Motor neuron (in vitro differentiated cells): ENCODE results near the gene ENTPD2. TPM values are rescaled to one million over a fixed set of nuclear protein-coding genes. Genes with fewer than 3 reads are reported as not detected.
A peak's percentile ranks its signal among the peaks of the same experiment; 100 is the strongest.
"Not testable (repeated sequence)": the region's sequence is repeated elsewhere in the genome, so short reads cannot be mapped to it uniquely, and the experiment has no call there.

ENCODE experiments used
- ATAC-seq, 8 experiments: fragments of 200-7000 bp; cut with Tn5 transposase; replicated peaks in 6 of 8; 2 replicates each; pipeline ENCODE4 v1.8.0; 2021; ENCODE audit warnings: mild to moderate bottlenecking in 8 of 8, moderate library complexity in 8 of 8
- H3K27ac ChIP-seq, 2 donors: fragments of 250-450 bp; sonication (Bioruptor Pico); 2 replicates each; pipeline ENCODE4 v1.9.0; 2021; ENCODE audit warnings: antibody characterized with exemption in 2 of 2, mild to moderate bottlenecking in 2 of 2, moderate library complexity in 1 of 2
- H3K4me1 ChIP-seq, 2 donors: fragments of 250-450 bp; sonication (Bioruptor Pico); replicated peaks in 1 of 2; 2 replicates each; pipeline ENCODE4 v1.6.1; 2021; ENCODE audit warnings: antibody characterized with exemption in 2 of 2, mild to moderate bottlenecking in 2 of 2, moderate library complexity in 1 of 2
- H3K4me3 ChIP-seq, 5 donors: fragments of 250-450 bp; sonication (Bioruptor Pico); 2 replicates each; pipeline ENCODE4 v1.9.0; 2021; ENCODE audit warnings: antibody characterized with exemption in 5 of 5, mild to moderate bottlenecking in 5 of 5, moderate library complexity in 4 of 5
- WGBS, 10 experiments: fragments of 450-650 bp; shearing (Covaris generic); methylation state at CpG; one replicate each; pipeline ENCODE4 v1.0.0; 2022; 5-methylcytosine and 5-hydroxymethylcytosine counted together
- in situ Hi-C, 9 experiments: fragments of 400-800 bp; cut with MboI; loops; one replicate each; pipeline ENCODE4 v1.15.0; 2021; ENCODE audit warnings: low sequenced_read_pairs in 9 of 9, low pct_unique_long_range_greater_than_20kb in 2 of 9; ENCODE audit not compliant: unreplicated experiment in 9 of 9
- total RNA-seq, 8 experiments: library from RNA; unstranded; fragments of 300-600 nt; gene quantifications; 2 replicates each; pipeline versions ENCODE4 v1.2.3 to v1.2.4, GENCODE V29; 2022

ENTPD2 gene
- total RNA-seq, 8 experiments from 2014 or later: 0.13 to 1.3 (median 0.34) TPM

- in situ Hi-C loops: no loop called here
- Histone ChIP-seq H3K4me3 (no peak overlapping the region), H3K4me1 (peaks cover 6 to 10% of the 10 kb centered on the region in 2 donors), H3K27ac (no peak overlapping the region)
- WGBS, 10 experiments: 80 to 99% (median 87%) methylated on average over 4 to 14 of the region's 26 CpGs; no CpG with 5 or more reads in 7 of the 10 experiments
- ATAC-seq: no peak
These were observed 12.4 kb upstream of the ENTPD2 start for GRCh38 chr9:137066096-137066861.

DNA sequence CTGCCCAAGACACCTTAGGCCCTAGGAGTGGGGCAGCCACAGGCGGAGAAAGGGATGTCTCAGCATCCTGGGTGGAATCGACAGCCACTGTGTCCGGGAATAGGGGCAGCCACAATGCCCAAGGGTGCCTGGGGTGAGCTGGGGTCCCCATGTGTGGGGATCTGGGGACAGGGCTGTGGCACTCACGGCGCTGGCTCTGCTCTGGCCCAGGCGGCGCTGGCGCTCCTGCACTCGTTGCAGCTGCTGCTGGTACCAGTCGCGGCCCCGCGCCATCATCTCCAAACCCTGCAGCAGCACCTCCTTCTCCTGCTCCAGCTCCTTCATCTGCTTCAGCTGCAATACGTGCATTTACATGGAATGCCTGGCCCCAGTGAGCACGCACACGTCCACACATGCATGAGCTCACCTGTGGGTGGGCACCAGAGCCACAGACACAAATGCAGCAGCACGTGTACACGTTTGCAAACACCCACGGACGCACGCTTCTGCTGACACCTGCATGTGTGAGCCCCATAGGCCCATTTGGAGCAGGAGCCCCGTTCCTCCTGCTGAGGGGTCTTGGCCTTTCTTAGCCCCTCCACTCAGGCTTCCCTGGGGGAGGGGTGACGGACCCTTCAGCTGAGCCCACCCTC, 11.6 kb upstream of the ENTPD2 start:
- peaks cover 0 to 4% of the 10 kb centered on the region in 2 donors for H3K4me1 ChIP-seq
- in situ Hi-C loops: no loop called here
- no peak overlapping the region for H3K27ac ChIP-seq
- WGBS, 10 experiments: 87 to 100% (median 100%) methylated on average over 1 to 10 of the region's 23 CpGs; no CpG with 5 or more reads in 5 of the 10 experiments
- no peak for ATAC-seq
- H3K4me3 ChIP-seq: no peak overlapping the region

- H3K27ac ChIP-seq: no peak overlapping the region
- in situ Hi-C loops: no loop called here
- WGBS, 10 experiments: no CpG with 5 or more reads among the region's 12 CpGs
- no peak for ATAC-seq
- no peak overlapping the region for H3K4me3 ChIP-seq
- H3K4me1 ChIP-seq: peaks cover 0 to 4% of the 10 kb centered on the region in 2 donors
These were observed 11.0 kb upstream of the ENTPD2 start for GRCh38 chr9:137064880-137065164.

DNA sequence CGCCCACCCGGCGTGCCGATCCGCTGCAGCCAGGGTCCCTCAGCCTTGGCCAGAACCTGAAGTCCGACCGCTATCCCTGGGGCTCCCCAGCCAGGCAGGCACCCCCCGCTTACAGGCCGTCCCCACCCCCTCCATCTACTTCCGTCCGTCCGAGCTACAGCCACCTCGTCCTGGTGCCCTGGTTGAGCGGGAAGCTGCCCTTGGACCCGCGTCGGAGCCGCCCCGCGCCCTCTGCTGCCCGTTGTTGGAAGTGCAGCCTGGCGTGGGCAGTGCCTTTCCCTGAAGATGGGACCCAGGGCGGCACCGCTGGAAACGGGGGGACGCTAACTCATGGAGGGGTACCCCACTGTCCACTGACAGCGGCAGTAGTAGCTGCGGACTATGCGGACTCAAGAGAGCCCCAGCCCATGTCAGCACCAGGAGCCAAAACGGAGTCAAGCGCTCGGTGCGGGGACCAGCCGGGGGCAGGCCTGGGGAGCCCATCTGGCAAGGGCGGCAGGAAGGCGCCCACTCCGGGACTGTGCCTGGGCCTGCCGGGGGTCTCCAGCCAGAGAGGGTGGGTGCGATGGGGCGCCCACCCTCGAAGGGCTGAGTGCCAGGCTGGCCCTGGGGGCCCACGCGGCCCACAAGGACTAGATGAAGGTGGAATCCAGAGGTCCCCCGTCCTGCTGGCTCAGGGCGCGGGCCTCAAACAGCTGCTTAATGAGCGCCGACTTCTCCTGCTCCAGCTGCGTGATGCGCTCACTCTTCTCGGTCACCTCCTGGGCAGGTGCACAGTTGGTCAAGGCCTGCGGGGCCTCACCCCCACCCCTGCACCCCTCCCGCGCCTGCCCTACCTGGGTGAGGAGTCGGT, 10.4 kb upstream of the ENTPD2 start:
- peak; percentile 50 to 85 (median 64) for ATAC-seq
- in situ Hi-C loops: no loop called here
- Histone ChIP-seq H3K4me1 (peaks cover 0 to 4% of the 10 kb centered on the region in 2 donors), H3K4me3 (no peak overlapping the region), H3K27ac (no peak overlapping the region)
- WGBS, 10 experiments: 0 to 87% (median 0%) methylated on average over 1 to 10 of the region's 55 CpGs; no CpG with 5 or more reads in 7 of the 10 experiments

DNA sequence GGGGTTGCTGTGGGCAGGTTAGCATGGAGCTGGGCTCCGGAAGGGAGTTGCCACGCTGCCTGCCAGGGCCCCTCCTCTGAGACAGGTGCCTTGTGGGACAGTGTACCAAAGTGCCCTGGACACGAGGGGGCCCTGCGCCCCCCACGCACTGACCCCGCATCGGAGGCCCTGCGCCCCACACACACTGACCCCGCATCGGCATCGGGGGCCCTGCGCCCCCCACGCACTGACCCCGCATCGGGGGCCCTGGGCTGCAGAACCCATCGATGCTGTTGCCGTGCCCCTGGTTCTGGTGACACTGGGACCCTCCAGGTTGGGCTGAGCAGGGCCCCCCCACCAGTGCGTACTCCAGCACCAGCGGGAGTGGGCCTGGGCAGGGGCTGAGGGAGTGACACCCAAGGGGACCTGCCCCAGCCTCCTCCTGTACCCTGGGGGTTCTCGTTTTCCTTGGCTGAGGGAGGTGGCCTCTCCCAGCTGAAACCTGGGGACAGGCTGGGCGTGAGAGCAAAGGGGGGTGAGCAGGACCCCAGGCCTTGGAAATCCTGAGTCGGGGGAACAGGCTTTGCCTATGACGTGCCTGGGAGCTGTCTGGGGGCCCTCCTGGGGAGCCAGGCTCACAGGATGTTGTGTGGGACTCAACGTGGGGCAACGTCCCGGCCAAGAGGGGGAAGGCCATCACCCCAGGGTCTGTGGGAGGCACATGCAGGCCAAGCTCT, 9.6 kb upstream of the ENTPD2 start:
- 40 to 100% (median 92%) methylated on average over 1 to 2 of the region's 26 CpGs; no CpG with 5 or more reads in 7 of the 10 experiments for WGBS, 10 experiments
- H3K27ac ChIP-seq: no peak overlapping the region
- in situ Hi-C loops: no loop called here
- no peaks in the 10 kb centered on the region for H3K4me1 ChIP-seq
- no peak overlapping the region for H3K4me3 ChIP-seq
- peak in 2 of 8 experiments; percentile 1 to 5 for ATAC-seq

DNA sequence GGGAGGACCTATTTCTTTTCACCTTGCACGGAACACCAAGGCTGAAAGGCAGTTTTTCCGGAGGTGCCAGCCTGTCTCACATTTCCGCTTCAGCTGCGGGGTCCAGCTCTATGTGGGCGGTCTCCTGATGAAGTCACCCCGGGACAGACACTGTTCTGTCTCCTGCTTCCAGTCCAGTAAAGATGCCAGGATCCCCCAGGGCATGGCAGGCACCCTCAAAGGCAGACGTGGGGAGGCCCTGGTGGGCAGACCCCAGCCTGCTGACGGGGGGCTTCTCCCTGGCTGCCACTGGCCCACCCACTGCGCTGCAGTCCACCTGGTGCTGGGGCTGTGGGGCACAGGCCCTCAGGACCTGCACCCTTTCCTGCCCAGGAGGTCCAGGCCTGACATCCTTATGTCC, 8.9 kb upstream of the ENTPD2 start:
- H3K4me3 ChIP-seq, ATAC-seq, in situ Hi-C loops, H3K4me1 ChIP-seq, H3K27ac ChIP-seq: not testable (repeated sequence)
- WGBS, 10 experiments: 63% methylated on average over 2 of the region's 9 CpGs; no CpG with 5 or more reads in 9 of the 10 experiments

- ATAC-seq: no peak
- 30 to 100% (median 88%) methylated on average over 1 to 10 of the region's 15 CpGs; no CpG with 5 or more reads in 3 of the 10 experiments for WGBS, 10 experiments
- in situ Hi-C loops: no loop called here
These were observed 8.5 kb upstream of the ENTPD2 start for GRCh38 chr9:137062384-137062783.

GRCh38 chr9:137058521-137059234, 4.8 kb upstream of the ENTPD2 start:
- in situ Hi-C loops: no loop called here
- WGBS, 10 experiments: 48 to 100% (median 84%) methylated on average over 1 to 9 of the region's 9 CpGs; no CpG with 5 or more reads in 1 of the 10 experiments
- H3K4me1 ChIP-seq: peaks cover 2 to 16% of the 10 kb centered on the region in 2 donors

More at GRCh38 chr9:137062384-137062783, 8.5 kb upstream of the ENTPD2 start:
- H3K27ac ChIP-seq: no peak overlapping the region
- no peak overlapping the region for H3K4me3 ChIP-seq
- no peaks in the 10 kb centered on the region for H3K4me1 ChIP-seq

DNA sequence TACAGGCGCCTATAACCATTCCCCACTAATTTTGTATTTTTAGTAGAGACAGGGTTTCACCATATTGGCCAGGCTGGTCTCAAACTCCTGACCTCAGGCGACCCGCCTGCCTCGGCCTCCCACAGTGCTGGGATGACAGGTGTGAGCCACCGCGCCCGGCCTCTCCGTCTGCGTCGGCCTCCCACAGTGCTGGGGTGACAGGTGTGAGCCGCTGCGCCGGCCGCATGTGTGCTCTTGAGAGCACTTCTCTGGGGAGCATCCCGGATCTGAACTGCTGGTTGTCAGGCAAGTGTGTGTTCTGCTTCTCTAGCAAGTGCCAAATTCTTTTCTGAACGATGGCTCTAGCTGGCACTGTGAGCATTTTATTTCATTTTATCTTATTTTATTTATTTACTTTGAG, 3.7 kb upstream of the ENTPD2 start:
- Histone ChIP-seq H3K4me3 (no peak overlapping the region), H3K4me1 (peaks cover 2 to 23% of the 10 kb centered on the region in 2 donors), H3K27ac (no peak overlapping the region)
- ATAC-seq: no peak
- in situ Hi-C loops: no loop called here
- WGBS, 10 experiments: 26 to 93% (median 63%) methylated on average over 1 to 14 of the region's 16 CpGs; no CpG with 5 or more reads in 3 of the 10 experiments

More at GRCh38 chr9:137058521-137059234, 4.8 kb upstream of the ENTPD2 start:
- H3K4me3 ChIP-seq: no peak overlapping the region
- H3K27ac ChIP-seq: no peak overlapping the region
- no peak for ATAC-seq

- 49 to 100% (median 80%) methylated on average over 1 to 13 of the region's 17 CpGs for WGBS, 10 experiments
- ATAC-seq: no peak
- Histone ChIP-seq H3K4me3 (no peak overlapping the region), H3K27ac (no peak overlapping the region), H3K4me1 (peaks cover 2 to 23% of the 10 kb centered on the region in 2 donors)
- in situ Hi-C loops: no loop called here
These were observed 3.0 kb upstream of the ENTPD2 start for GRCh38 chr9:137056739-137057415.

DNA sequence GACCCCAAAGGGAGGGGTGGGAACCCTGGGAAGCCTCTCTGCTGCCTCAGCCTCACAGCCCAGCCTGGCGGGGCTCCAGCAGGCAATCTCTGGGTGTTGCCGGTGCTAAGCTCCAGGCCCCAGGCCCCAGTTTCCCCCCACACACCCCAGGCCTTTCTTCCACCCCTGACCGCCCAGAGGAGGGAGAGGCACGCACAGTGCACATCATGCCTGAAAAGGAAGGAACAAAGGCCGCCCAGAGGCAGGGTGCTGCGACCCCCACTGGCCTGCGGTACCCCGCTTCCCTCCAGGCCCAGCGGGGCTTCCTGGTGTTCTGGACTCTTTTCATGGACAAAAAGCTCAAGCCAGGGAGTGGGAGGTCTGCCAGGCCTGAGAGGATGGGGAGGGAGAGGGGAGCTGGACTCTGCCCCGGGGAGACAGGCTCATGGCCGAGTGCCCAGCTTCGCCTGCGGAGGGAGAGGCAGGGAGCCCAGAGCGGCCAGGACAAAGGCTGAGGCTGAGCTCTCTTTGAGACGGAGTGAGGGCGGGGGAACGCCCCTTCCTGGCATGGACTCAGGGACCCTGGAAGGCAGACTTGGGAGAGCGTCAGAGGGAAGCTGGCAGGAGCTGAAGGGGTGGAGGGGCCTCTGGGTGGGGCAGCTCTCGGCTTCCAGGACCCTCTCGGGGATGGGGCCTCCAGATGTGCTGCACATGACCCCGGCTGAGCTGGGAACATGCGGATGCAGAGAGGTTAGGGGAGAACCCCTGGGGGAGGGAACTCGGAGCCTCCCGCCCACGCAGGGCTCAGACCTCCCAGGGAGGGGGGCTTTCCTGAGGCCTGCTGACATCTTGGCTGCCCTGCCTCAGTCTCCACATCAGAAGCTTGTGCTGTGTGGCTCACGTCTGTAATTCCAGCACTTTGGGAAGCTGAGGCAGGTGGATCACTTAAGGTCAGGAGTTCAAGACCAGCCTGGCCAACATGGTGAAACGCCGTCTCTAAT, 1.8 kb upstream of the ENTPD2 start:
- peaks cover 2 to 23% of the 10 kb centered on the region in 2 donors for H3K4me1 ChIP-seq
- no peak overlapping the region for H3K4me3 ChIP-seq
- WGBS, 10 experiments: 0 to 76% (median 17%) methylated on average over 1 to 5 of the region's 28 CpGs; no CpG with 5 or more reads in 4 of the 10 experiments
- H3K27ac ChIP-seq: no peak overlapping the region
- peak; percentile 68 to 88 (median 81) for ATAC-seq
- in situ Hi-C loops: no loop called here
